Measurements from ENCODE around the gene PBX4.

PBX4 gene

GRCh38 chr19:19647037-19647835 lies 28.7 kb upstream of the PBX4 start:
- Histone ChIP-seq H3K4me3 (ENCODE audit: low read depth, low read length) (no peak overlapping the region), H3K79me2 (ENCODE audit: control insufficient read depth, insufficient read depth, low read length, unreplicated experiment) (no peaks in the 10 kb centered on the region), H3K4me1 (ENCODE audit: control insufficient read depth, insufficient read depth, low read length, unreplicated experiment) (no peaks in the 10 kb centered on the region), H3K27ac (ENCODE audit: low read depth, low read length) (no peak overlapping the region), H3K36me3 (ENCODE audit: insufficient read depth, low read length) (no peaks in the 10 kb centered on the region), H2AFZ (ENCODE audit: low read length, unreplicated experiment) (no peak overlapping the region), H3K27me3 (ENCODE audit: insufficient read depth, low read length) (no peaks in the 10 kb centered on the region)

- no peak overlapping the region for H2AFZ ChIP-seq (ENCODE audit: low read length, unreplicated experiment)
- H3K27ac ChIP-seq (ENCODE audit: low read depth, low read length) = no peak overlapping the region
- no peaks in the 10 kb centered on the region for H3K36me3 ChIP-seq (ENCODE audit: insufficient read depth, low read length)
- no peaks in the 10 kb centered on the region for H3K27me3 ChIP-seq (ENCODE audit: insufficient read depth, low read length)
- no peaks in the 10 kb centered on the region for H3K4me1 ChIP-seq (ENCODE audit: control insufficient read depth, insufficient read depth, low read length, unreplicated experiment)
- H3K79me2 ChIP-seq (ENCODE audit: control insufficient read depth, insufficient read depth, low read length, unreplicated experiment) = no peaks in the 10 kb centered on the region
- H3K4me3 ChIP-seq (ENCODE audit: low read depth, low read length) = no peak overlapping the region
Observed at GRCh38 chr19:19645233-19645870, 26.9 kb upstream of the PBX4 start.

GRCh38 chr19:19644054-19644388 lies 25.5 kb upstream of the PBX4 start:
- H3K4me1 ChIP-seq (ENCODE audit: control insufficient read depth, insufficient read depth, low read length, unreplicated experiment) = no peaks in the 10 kb centered on the region
- H3K4me3 ChIP-seq (ENCODE audit: low read depth, low read length) = peak overlapping the region; percentile 98; the same call in 1 of the 2 replicates
- no peak overlapping the region for H2AFZ ChIP-seq (ENCODE audit: low read length, unreplicated experiment)
- H3K36me3 ChIP-seq (ENCODE audit: insufficient read depth, low read length) = no peaks in the 10 kb centered on the region
- no peaks in the 10 kb centered on the region for H3K27me3 ChIP-seq (ENCODE audit: insufficient read depth, low read length)
- no peak overlapping the region for H3K27ac ChIP-seq (ENCODE audit: low read depth, low read length)
- no peaks in the 10 kb centered on the region for H3K79me2 ChIP-seq (ENCODE audit: control insufficient read depth, insufficient read depth, low read length, unreplicated experiment)

GRCh38 chr19:19643158-19644053 lies 24.9 kb upstream of the PBX4 start, which contains the start of gene GMIP:
Gene GMIP (minus strand): TSS chr19:19643657. CDS start chr19:19643529, 128 bp downstream.
- no peaks in the 10 kb centered on the region for H3K4me1 ChIP-seq (ENCODE audit: control insufficient read depth, insufficient read depth, low read length, unreplicated experiment)

GRCh38 chr19:19642506-19643157 lies 24.1 kb upstream of the PBX4 start:
- no peaks in the 10 kb centered on the region for H3K79me2 ChIP-seq (ENCODE audit: control insufficient read depth, insufficient read depth, low read length, unreplicated experiment)
- H3K27ac ChIP-seq (ENCODE audit: low read depth, low read length) = no peak overlapping the region
- peak overlapping the region; percentile 98 for H3K4me3 ChIP-seq (ENCODE audit: low read depth, low read length)
- no peaks in the 10 kb centered on the region for H3K4me1 ChIP-seq (ENCODE audit: control insufficient read depth, insufficient read depth, low read length, unreplicated experiment)
- H2AFZ ChIP-seq (ENCODE audit: low read length, unreplicated experiment) = peak overlapping the region; percentile 75
- no peaks in the 10 kb centered on the region for H3K36me3 ChIP-seq (ENCODE audit: insufficient read depth, low read length)
- no peaks in the 10 kb centered on the region for H3K27me3 ChIP-seq (ENCODE audit: insufficient read depth, low read length)

More at GRCh38 chr19:19643158-19644053, 24.9 kb upstream of the PBX4 start, which contains the start of gene GMIP:
- H3K79me2 ChIP-seq (ENCODE audit: control insufficient read depth, insufficient read depth, low read length, unreplicated experiment) = no peaks in the 10 kb centered on the region
- no peaks in the 10 kb centered on the region for H3K27me3 ChIP-seq (ENCODE audit: insufficient read depth, low read length)
- H3K4me3 ChIP-seq (ENCODE audit: low read depth, low read length) = peak within 1 kb of the TSS; percentile 98
- no peak within 1 kb of the TSS for H3K27ac ChIP-seq (ENCODE audit: low read depth, low read length)
- peak within 1 kb of the TSS; percentile 75 for H2AFZ ChIP-seq (ENCODE audit: low read length, unreplicated experiment)
- no peaks in the 10 kb centered on the region for H3K36me3 ChIP-seq (ENCODE audit: insufficient read depth, low read length)

GRCh38 chr19:19637523-19638251 lies 19.2 kb upstream of the PBX4 start:
- Histone ChIP-seq H3K36me3 (ENCODE audit: insufficient read depth, low read length) (peaks cover 6% of the 10 kb centered on the region; the same call in 1 of the 2 replicates), H3K79me2 (ENCODE audit: control insufficient read depth, insufficient read depth, low read length, unreplicated experiment) (no peaks in the 10 kb centered on the region), H3K4me1 (ENCODE audit: control insufficient read depth, insufficient read depth, low read length, unreplicated experiment) (no peaks in the 10 kb centered on the region), H3K27me3 (ENCODE audit: insufficient read depth, low read length) (no peaks in the 10 kb centered on the region), H2AFZ (ENCODE audit: low read length, unreplicated experiment) (no peak overlapping the region), H3K4me3 (ENCODE audit: low read depth, low read length) (no peak overlapping the region), H3K27ac (ENCODE audit: low read depth, low read length) (no peak overlapping the region)

- Histone ChIP-seq H3K36me3 (ENCODE audit: insufficient read depth, low read length) (peaks cover 6% of the 10 kb centered on the region; the same call in 1 of the 2 replicates), H3K27me3 (ENCODE audit: insufficient read depth, low read length) (no peaks in the 10 kb centered on the region), H3K4me1 (ENCODE audit: control insufficient read depth, insufficient read depth, low read length, unreplicated experiment) (no peaks in the 10 kb centered on the region), H2AFZ (ENCODE audit: low read length, unreplicated experiment) (no peak overlapping the region), H3K4me3 (ENCODE audit: low read depth, low read length) (no peak overlapping the region), H3K27ac (ENCODE audit: low read depth, low read length) (no peak overlapping the region), H3K79me2 (ENCODE audit: control insufficient read depth, insufficient read depth, low read length, unreplicated experiment) (no peaks in the 10 kb centered on the region)
Observed at GRCh38 chr19:19637186-19637522, 18.7 kb upstream of the PBX4 start.

GRCh38 chr19:19636573-19637185 lies 18.2 kb upstream of the PBX4 start:
- H3K4me3 ChIP-seq (ENCODE audit: low read depth, low read length) = no peak overlapping the region
- H2AFZ ChIP-seq (ENCODE audit: low read length, unreplicated experiment) = no peak overlapping the region
- H3K27me3 ChIP-seq (ENCODE audit: insufficient read depth, low read length) = no peaks in the 10 kb centered on the region
- H3K36me3 ChIP-seq (ENCODE audit: insufficient read depth, low read length) = peaks cover 6% of the 10 kb centered on the region; the same call in 1 of the 2 replicates
- no peaks in the 10 kb centered on the region for H3K79me2 ChIP-seq (ENCODE audit: control insufficient read depth, insufficient read depth, low read length, unreplicated experiment)
- H3K4me1 ChIP-seq (ENCODE audit: control insufficient read depth, insufficient read depth, low read length, unreplicated experiment) = no peaks in the 10 kb centered on the region
- no peak overlapping the region for H3K27ac ChIP-seq (ENCODE audit: low read depth, low read length)

- no peaks in the 10 kb centered on the region for H3K4me1 ChIP-seq (ENCODE audit: control insufficient read depth, insufficient read depth, low read length, unreplicated experiment)
- peaks cover 6% of the 10 kb centered on the region; the same call in 1 of the 2 replicates for H3K36me3 ChIP-seq (ENCODE audit: insufficient read depth, low read length)
- no peaks in the 10 kb centered on the region for H3K27me3 ChIP-seq (ENCODE audit: insufficient read depth, low read length)
- H3K79me2 ChIP-seq (ENCODE audit: control insufficient read depth, insufficient read depth, low read length, unreplicated experiment) = no peaks in the 10 kb centered on the region
- no peak overlapping the region for H2AFZ ChIP-seq (ENCODE audit: low read length, unreplicated experiment)
- H3K4me3 ChIP-seq (ENCODE audit: low read depth, low read length) = no peak overlapping the region
- no peak overlapping the region for H3K27ac ChIP-seq (ENCODE audit: low read depth, low read length)
Observed at GRCh38 chr19:19635313-19635702, 16.8 kb upstream of the PBX4 start.

Data from ACC112 (cell line).